Keratinocyte (primary cell): ENCODE measurements around the gene PPME1. TPM values are rescaled to one million over a fixed set of nuclear protein-coding genes. Genes with fewer than 3 reads are reported as not detected.

ENCODE experiments used
- DNase-seq: peaks from one replicate; pipeline ENCODE4 v3.0.0-alpha.2; 2011; ENCODE audit warnings: low read depth, missing footprints, low spot score
- FAIRE-seq: peaks from 2 replicates; lab custom pipeline; 2011; peaks lifted over from hg19 to GRCh38; lab: Jason Lieb, UNC
- H2AFZ ChIP-seq: 2 replicates; pipeline ENCODE4 v1.6.0; 2012; ENCODE audit warnings: low read length, control low read depth, inconsistent platforms; ENCODE audit not compliant: control insufficient read depth
- H3K27ac ChIP-seq: 2 replicates; pipeline ENCODE4 v1.5.1; 2011; ENCODE audit warnings: low read length; ENCODE audit not compliant: control insufficient read depth, insufficient read depth
- H3K27me3 ChIP-seq: 3 replicates; pipeline ENCODE4 v1.6.0; 2011; ENCODE audit warnings: low read length; ENCODE audit not compliant: control insufficient read depth, insufficient read depth; ENCODE audit errors: extremely low read depth
- H3K36me3 ChIP-seq, 2 experiments: 2 replicates in 1 of 2; 3 replicates in 1 of 2; pipeline ENCODE4 v1.5.1; 2011; ENCODE audit warnings: low read length in 2 of 2, mild to moderate bottlenecking in 1 of 2; ENCODE audit not compliant: control insufficient read depth in 2 of 2, insufficient read depth in 2 of 2; ENCODE audit errors: extremely low read depth in 1 of 2
- H3K4me1 ChIP-seq: 3 replicates; pipeline ENCODE4 v1.5.1; 2011; ENCODE audit warnings: low read length; ENCODE audit not compliant: control insufficient read depth, insufficient read depth; ENCODE audit errors: extremely low read depth
- H3K4me2 ChIP-seq: 3 replicates; pipeline ENCODE4 v1.6.0; 2011; ENCODE audit warnings: low read depth, low read length; ENCODE audit not compliant: control insufficient read depth, insufficient read depth; ENCODE audit errors: extremely low read depth
- H3K4me3 ChIP-seq, 3 experiments: fragments of 200-600 bp in 1 of 3; sonication (generic) in 1 of 3; 2 replicates in 2 of 3; 3 replicates in 1 of 3; pipeline ENCODE4 v1.5.1; 2011 to 2016; ENCODE audit warnings: low read length in 3 of 3, mild to moderate bottlenecking in 3 of 3, control low read depth in 2 of 3, inconsistent platforms in 1 of 3, low read depth in 1 of 3, mixed read lengths in 1 of 3, mixed run types in 1 of 3, moderate library complexity in 1 of 3; ENCODE audit not compliant: control insufficient read depth in 2 of 3, insufficient read depth in 2 of 3; ENCODE audit errors: extremely low read depth in 1 of 3
- H3K79me2 ChIP-seq: 2 replicates; pipeline ENCODE4 v1.6.0; 2012; ENCODE audit warnings: low read length; ENCODE audit not compliant: control insufficient read depth, insufficient read depth
- H3K9ac ChIP-seq: 3 replicates; pipeline ENCODE4 v1.6.0; 2011; ENCODE audit warnings: low read length; ENCODE audit not compliant: control insufficient read depth, insufficient read depth; ENCODE audit errors: extremely low read depth
- H3K9me1 ChIP-seq: 3 replicates; pipeline ENCODE4 v1.6.0; 2011; ENCODE audit warnings: low read length; ENCODE audit not compliant: control insufficient read depth, insufficient read depth; ENCODE audit errors: extremely low read depth
- H3K9me3 ChIP-seq: 2 replicates; pipeline ENCODE4 v1.5.1; 2012; ENCODE audit warnings: low read depth, low read length; ENCODE audit not compliant: control insufficient read depth
- H4K20me1 ChIP-seq: 3 replicates; pipeline ENCODE4 v1.6.0; 2011; ENCODE audit warnings: low read length; ENCODE audit not compliant: control insufficient read depth, insufficient read depth; ENCODE audit errors: extremely low read depth
- EZH2 ChIP-seq: IDR thresholded peaks from one replicate; pipeline ENCODE4 v1.6.1; 2012; ENCODE audit warnings: inconsistent platforms, mild to moderate bottlenecking, low read length, moderate library complexity
- dilution Hi-C: fragments of 300-500 bp; cut with MboI; formaldehyde crosslinking; loops from one replicate; pipeline ENCODE4 v1.7.0; 2020; ENCODE audit warnings: low sequenced_read_pairs; ENCODE audit not compliant: extremely low pct_ligation_motif_present
- polyA plus RNA-seq, 5 experiments: library from polyadenylated mRNA; depleted of rRNA in 3 of 5; stranded (reverse) in 3 of 5; stranded (forward) in 1 of 5; unstranded in 1 of 5; fragments of >200 nt; gene quantifications; 1 replicate in 1 of 5; 2 replicates in 3 of 5; 3 replicates in 1 of 5; pipeline versions ENCODE4 v1.2.1 to v1.2.3, GENCODE V29; 2011 to 2012; ENCODE audit warnings: missing spikeins in 2 of 5, low read depth in 1 of 5, low replicate concordance in 1 of 5
- TF ChIP-seq, protein P1 (sequence below), 3 experiments: IDR thresholded peaks in 1 of 3; conservative IDR thresholded peaks in 1 of 3; optimal IDR thresholded peaks in 1 of 3; 2 replicates in 2 of 3; 3 replicates in 1 of 3; pipeline versions ENCODE3 to v1.5.1; 2011; ENCODE audit warnings: low read length in 3 of 3, mild to moderate bottlenecking in 3 of 3, moderate library complexity in 2 of 3, control low read depth in 1 of 3, inconsistent platforms in 1 of 3; ENCODE audit not compliant: insufficient read depth in 2 of 3; ENCODE audit errors: extremely low read depth in 1 of 3

The PPME1 gene
- polyA plus RNA-seq, 1 donor (not counting 4 experiments of a cell fraction or from before 2014, with no cell fraction given) = 34.0 TPM

DNA sequence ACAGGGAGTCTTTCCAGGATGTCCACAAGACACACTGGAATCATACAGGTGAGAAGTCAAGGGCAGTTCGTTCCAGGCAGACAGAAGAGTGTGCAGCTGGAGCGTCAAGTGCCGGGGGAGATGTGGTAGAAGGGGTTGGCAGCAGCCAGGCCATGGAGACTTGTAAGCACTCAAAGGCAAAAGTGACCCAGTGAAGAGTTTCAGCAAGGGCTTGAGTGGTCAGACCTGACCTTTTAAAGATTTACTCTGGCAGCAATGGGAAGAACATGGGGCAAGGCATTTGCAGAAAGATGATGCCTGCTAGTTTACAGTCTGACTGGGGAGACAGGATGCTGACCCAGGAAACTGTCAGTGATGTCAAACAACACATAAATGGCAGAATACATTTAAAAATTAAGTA, 111.3 kb downstream of the PPME1 start:
- Histone ChIP-seq H3K36me3 (no peaks in the 10 kb centered on the region), H4K20me1 (no peaks in the 10 kb centered on the region), H3K9ac (no peak overlapping the region), H3K9me1 (no peaks in the 10 kb centered on the region), H3K4me3 (no peak overlapping the region), H3K27me3 (no peaks in the 10 kb centered on the region), H3K4me2 (no peak overlapping the region), H3K4me1 (peaks cover 9% of the 10 kb centered on the region), H2AFZ (no peak overlapping the region), H3K79me2 (no peaks in the 10 kb centered on the region), H3K27ac (no peak overlapping the region), H3K9me3 (no peaks in the 10 kb centered on the region)
- no peak for DNase-seq
- no peak for FAIRE-seq
- TF ChIP-seq EZH2 = no peak
- TF ChIP-seq, protein P1, sequence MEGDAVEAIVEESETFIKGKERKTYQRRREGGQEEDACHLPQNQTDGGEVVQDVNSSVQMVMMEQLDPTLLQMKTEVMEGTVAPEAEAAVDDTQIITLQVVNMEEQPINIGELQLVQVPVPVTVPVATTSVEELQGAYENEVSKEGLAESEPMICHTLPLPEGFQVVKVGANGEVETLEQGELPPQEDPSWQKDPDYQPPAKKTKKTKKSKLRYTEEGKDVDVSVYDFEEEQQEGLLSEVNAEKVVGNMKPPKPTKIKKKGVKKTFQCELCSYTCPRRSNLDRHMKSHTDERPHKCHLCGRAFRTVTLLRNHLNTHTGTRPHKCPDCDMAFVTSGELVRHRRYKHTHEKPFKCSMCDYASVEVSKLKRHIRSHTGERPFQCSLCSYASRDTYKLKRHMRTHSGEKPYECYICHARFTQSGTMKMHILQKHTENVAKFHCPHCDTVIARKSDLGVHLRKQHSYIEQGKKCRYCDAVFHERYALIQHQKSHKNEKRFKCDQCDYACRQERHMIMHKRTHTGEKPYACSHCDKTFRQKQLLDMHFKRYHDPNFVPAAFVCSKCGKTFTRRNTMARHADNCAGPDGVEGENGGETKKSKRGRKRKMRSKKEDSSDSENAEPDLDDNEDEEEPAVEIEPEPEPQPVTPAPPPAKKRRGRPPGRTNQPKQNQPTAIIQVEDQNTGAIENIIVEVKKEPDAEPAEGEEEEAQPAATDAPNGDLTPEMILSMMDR (optimal IDR thresholded peaks at IDR 0.05 in 1 of 3, IDR thresholded peaks at IDR 0.05 in 1 of 3, conservative IDR thresholded peaks at IDR 0.05 in 1 of 3; ENCODE audit: extremely low read depth in 1 of 3, insufficient read depth in 2 of 3, low read length in 3 of 3) = no peak
- dilution Hi-C loops = no loop called here

DNA sequence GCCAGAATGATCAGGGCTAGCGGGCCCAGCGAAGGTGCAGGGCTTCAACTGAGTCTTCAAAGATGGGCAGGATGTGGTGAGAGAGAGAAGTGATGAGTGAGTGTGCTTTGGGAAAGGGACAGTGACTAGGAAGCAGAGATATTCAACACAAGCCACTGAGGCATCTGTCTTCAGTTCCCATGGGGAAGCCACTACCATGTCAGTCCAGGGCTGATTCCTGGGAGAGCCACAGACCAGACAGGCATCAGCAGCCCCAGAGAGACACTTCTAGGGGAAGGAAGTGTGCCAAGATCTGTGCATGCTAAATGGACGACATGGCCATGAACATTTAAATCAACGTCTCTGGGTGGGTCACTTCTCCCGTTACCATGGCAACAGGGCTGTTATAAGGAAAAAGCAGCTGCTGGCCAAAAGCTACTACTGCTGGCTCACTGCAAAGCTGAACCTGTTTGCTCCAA, 111.9 kb downstream of the PPME1 start:
- Histone ChIP-seq H4K20me1 (no peaks in the 10 kb centered on the region), H3K9ac (no peak overlapping the region), H3K27me3 (no peaks in the 10 kb centered on the region), H3K4me3 (no peak overlapping the region), H3K4me2 (no peak overlapping the region), H3K9me1 (no peaks in the 10 kb centered on the region), H3K4me1 (peaks cover 10% of the 10 kb centered on the region), H3K9me3 (no peaks in the 10 kb centered on the region), H2AFZ (no peak overlapping the region), H3K36me3 (no peaks in the 10 kb centered on the region), H3K27ac (no peak overlapping the region), H3K79me2 (no peaks in the 10 kb centered on the region)
- dilution Hi-C loops = no loop called here
- DNase-seq = no peak
- FAIRE-seq = no peak
- TF ChIP-seq EZH2 = no peak
- TF ChIP-seq, protein P1 (optimal IDR thresholded peaks at IDR 0.05 in 1 of 3, IDR thresholded peaks at IDR 0.05 in 1 of 3, conservative IDR thresholded peaks at IDR 0.05 in 1 of 3; ENCODE audit: extremely low read depth in 1 of 3, insufficient read depth in 2 of 3, low read length in 3 of 3) = no peak
